A673 (cell line): ENCODE data around the gene VN1R5.

Source experiments
- CTCF ChIP-seq: fragments of 300-800, 200-600 bp; sonication (generic); conservative IDR thresholded peaks from 2 replicates; pipeline ENCODE4 v1.5.1; 2017; ENCODE audit warnings: low read depth, mild to moderate bottlenecking, antibody characterized with exemption, low read length, moderate library complexity, mixed read lengths
- EZH2 ChIP-seq: fragments of 200-600 bp; sonication (generic); IDR thresholded peaks from 2 replicates; pipeline ENCODE4 v1.6.1; 2017; ENCODE audit warnings: borderline replicate concordance, low read depth, mild to moderate bottlenecking, mixed read lengths, antibody characterized with exemption, low read length; ENCODE audit not compliant: poor library complexity, severe bottlenecking

- TF ChIP-seq CTCF, result no peak
- no peak for TF ChIP-seq EZH2
These were observed 43.9 kb upstream of the VN1R5 start for GRCh38 chr1:247212012-247212411.
